MG63 (cell line): ENCODE measurements around the gene ELL2. TPM values are rescaled to one million over a fixed set of nuclear protein-coding genes. Genes with fewer than 3 reads are reported as not detected.
"Not testable (repeated sequence)": the region's sequence is repeated elsewhere in the genome, so short reads cannot be mapped to it uniquely, and the experiment has no call there.

ENCODE experiments used
- DNase-seq: peaks from one replicate; pipeline ENCODE4 v3.0.0-alpha.2; 2020
- H3K27me3 ChIP-seq: fragments of 250-450 bp; sonication (Bioruptor Pico); 2 replicates; pipeline ENCODE4 v1.5.1; 2020; ENCODE audit warnings: mild to moderate bottlenecking, moderate library complexity
- H3K36me3 ChIP-seq: fragments of 250-450 bp; sonication (Bioruptor Pico); 2 replicates; pipeline ENCODE4 v1.5.1; 2020; ENCODE audit warnings: mild to moderate bottlenecking, moderate library complexity
- H3K4me3 ChIP-seq: fragments of 250-450 bp; sonication (Bioruptor Pico); 2 replicates; pipeline ENCODE4 v1.5.1; 2020; ENCODE audit warnings: mild to moderate bottlenecking, moderate library complexity
- H3K9me3 ChIP-seq: fragments of 250-450 bp; sonication (Bioruptor Pico); 2 replicates; pipeline ENCODE4 v1.5.1; 2020; ENCODE audit warnings: mild to moderate bottlenecking, moderate library complexity
- total RNA-seq: library from RNA; depleted of rRNA; stranded (reverse); fragments of >200 nt; shearing (Covaris generic); gene quantifications from 2 replicates; pipeline ENCODE4 v1.2.3, GENCODE V29; 2014; ENCODE audit warnings: low replicate concordance

The ELL2 gene
- total RNA-seq, 1 experiment from 2014 or later, result 126 TPM

GRCh38 chr5:95908799-95909198 lies 52.9 kb downstream of the ELL2 start:
- Histone ChIP-seq H3K36me3 (peaks cover 97% of the 10 kb centered on the region), H3K4me3 (no peak overlapping the region), H3K9me3 (no peaks in the 10 kb centered on the region), H3K27me3 (no peaks in the 10 kb centered on the region)
- no peak for DNase-seq

DNA sequence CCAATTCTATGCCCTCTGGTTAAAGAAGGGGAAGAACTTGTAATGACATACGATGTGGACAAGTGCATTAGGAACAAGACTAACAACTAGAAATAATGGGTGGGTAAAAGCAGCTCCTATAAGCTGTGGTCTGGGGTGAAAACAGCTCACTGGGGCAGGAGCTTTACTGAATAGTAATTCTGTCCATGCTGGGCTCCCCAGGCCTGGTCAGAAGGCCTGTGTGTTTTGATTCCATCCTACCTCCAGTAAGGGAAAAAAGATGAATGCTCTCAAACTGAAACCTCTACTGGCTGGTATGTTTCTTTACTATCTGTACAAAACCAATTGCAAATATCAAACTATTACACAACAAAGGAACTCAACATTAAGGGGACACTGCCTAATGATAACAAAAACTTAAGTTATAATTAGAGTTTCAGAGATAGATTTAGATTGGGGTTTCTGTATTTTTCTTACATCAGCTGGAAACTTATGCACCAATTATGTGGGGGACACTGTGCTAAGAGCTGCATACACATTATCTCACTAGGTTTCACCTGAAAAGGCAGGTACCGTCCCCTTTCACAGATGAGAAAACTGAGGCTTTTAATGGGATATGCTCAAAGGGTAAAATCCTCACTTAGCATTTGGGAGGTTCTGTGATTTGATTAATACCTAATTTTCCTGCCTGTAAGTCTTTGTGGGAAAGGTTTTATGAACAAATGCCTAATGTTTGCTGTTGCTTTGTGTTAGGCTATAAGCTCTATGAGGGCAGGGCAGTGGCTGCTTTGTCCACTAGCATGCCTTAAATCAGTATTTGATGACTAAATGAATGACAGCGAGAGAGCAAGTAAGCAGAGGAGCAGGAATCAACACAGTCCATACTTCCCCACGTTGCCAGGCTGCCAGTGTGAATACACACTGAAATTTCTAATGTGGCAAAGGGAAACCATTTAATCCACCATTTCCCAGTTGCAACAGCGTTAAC lies 53.6 kb downstream of the ELL2 start:
- DNase-seq, result no peak
- H3K27me3 ChIP-seq, result no peaks in the 10 kb centered on the region
- peaks cover 96% of the 10 kb centered on the region for H3K36me3 ChIP-seq
- no peaks in the 10 kb centered on the region for H3K9me3 ChIP-seq
- no peak overlapping the region for H3K4me3 ChIP-seq

DNA sequence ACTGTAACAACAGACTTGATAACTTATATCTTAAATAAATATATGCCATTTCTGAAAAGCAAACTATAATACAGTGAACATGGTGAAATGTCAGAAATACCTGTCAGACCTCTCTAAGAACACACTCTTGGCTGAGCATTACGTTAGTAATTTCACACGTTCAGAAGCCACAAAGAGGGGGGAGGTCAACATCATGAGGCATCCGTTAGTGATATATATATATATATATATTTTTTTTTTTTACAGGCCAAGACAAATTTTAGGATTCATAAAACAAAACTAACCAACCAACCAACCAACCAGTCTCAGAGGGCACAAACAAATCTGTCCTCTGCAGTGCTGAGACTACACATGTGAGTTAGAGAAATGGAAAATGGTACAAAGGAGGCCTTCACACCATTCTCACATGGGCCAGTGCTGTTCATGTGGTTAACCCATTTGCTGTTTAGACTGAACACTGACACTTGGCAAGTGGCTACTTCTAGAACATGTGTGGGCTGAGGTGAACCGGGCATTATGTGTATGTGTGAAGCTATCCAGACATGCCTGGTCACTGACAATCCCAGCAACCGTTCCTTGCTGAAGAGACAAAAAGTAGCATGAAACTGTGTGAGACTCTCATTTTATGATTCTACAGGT lies 54.5 kb downstream of the ELL2 start:
- no peak overlapping the region for H3K4me3 ChIP-seq
- no peaks in the 10 kb centered on the region for H3K9me3 ChIP-seq
- DNase-seq, result no peak
- H3K27me3 ChIP-seq, result no peaks in the 10 kb centered on the region
- peaks cover 94% of the 10 kb centered on the region for H3K36me3 ChIP-seq

DNA sequence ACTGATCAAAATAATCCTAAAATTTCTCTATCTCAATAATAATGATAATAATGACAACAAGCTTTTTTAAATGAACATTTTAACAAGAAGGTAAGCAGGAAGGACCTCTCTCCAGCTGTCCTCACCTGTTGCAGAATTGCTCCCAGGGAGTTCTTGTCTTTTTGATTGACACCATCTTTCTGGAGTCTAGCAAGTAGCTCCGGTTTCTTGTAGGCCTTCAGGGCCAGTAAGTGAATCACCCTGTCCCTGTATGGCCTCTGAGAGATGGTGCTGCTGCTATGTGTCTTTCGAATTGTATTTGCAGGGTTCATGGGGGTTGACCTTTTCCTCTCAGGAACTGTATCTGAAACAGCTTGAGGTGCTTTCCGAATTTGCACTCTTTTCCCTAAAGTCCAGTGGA lies 55.3 kb downstream of the ELL2 start:
- not testable (repeated sequence) for H3K27me3 ChIP-seq, H3K4me3 ChIP-seq, DNase-seq, H3K9me3 ChIP-seq
- H3K36me3 ChIP-seq, result peaks cover 94% of the 10 kb centered on the region

DNA sequence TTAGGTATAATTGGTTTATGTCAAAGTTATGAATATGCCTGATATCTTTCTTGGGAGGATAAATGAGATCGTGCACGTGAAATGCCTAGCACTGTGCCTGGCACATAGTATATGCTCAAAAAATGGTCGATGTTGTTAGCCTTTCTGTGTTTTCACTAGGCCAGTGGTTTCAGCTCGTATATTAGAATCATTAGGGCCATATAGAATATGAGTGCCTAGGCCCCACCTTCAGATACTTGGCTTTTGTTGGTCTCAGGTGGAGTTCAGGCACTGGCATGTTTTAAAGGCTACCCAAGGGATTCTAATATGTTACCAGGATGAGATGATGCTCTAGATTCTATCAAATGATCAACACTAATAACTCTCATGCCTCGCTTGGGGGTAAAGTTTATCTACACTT lies 56.8 kb downstream of the ELL2 start:
- Histone ChIP-seq H3K4me3 (no peak overlapping the region), H3K36me3 (peaks cover 96% of the 10 kb centered on the region), H3K27me3 (no peaks in the 10 kb centered on the region), H3K9me3 (no peaks in the 10 kb centered on the region)
- no peak for DNase-seq

DNA sequence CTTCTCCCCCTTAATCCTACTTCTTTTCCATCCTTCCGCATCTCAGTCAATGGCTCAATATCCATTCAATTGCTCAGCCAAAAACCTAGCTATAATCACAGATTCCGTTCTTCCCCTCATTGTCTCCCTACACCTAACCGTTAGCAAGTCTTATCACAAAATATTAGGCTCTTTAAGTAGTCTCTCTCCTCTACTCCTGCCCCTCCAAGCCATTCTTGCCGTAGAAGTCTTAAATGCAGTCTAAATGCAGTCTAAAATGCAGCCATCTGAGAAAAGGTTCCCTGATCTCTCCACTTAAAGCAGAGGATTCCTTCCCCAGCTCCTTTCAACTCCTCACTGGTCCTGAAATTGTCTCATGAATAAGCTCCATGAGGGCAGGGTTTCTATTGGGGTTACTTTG lies 57.8 kb downstream of the ELL2 start:
- no peak for DNase-seq
- no peaks in the 10 kb centered on the region for H3K9me3 ChIP-seq
- H3K4me3 ChIP-seq, result no peak overlapping the region
- no peaks in the 10 kb centered on the region for H3K27me3 ChIP-seq
- H3K36me3 ChIP-seq, result peaks cover 96% of the 10 kb centered on the region

GRCh38 chr5:95901676-95902627 lies 59.7 kb downstream of the ELL2 start:
- Histone ChIP-seq H3K9me3 (no peaks in the 10 kb centered on the region), H3K4me3 (no peak overlapping the region), H3K27me3 (no peaks in the 10 kb centered on the region), H3K36me3 (peaks cover 97% of the 10 kb centered on the region)
- peak; percentile 80 for DNase-seq

- Histone ChIP-seq H3K36me3 (peaks cover 97% of the 10 kb centered on the region), H3K4me3 (no peak overlapping the region), H3K9me3 (no peaks in the 10 kb centered on the region), H3K27me3 (no peaks in the 10 kb centered on the region)
- DNase-seq, result peak; percentile 60
These were observed 61.2 kb downstream of the ELL2 start for GRCh38 chr5:95900383-95900958.

- Histone ChIP-seq H3K27me3 (no peaks in the 10 kb centered on the region), H3K4me3 (no peak overlapping the region), H3K9me3 (no peaks in the 10 kb centered on the region), H3K36me3 (peaks cover 97% of the 10 kb centered on the region)
- DNase-seq, result no peak
These were observed 61.8 kb downstream of the ELL2 start for GRCh38 chr5:95899829-95900228.

GRCh38 chr5:95899006-95899405 lies 62.6 kb downstream of the ELL2 start:
- Histone ChIP-seq H3K27me3 (no peaks in the 10 kb centered on the region), H3K36me3 (peaks cover 97% of the 10 kb centered on the region), H3K9me3 (no peaks in the 10 kb centered on the region), H3K4me3 (no peak overlapping the region)
- DNase-seq, result no peak

GRCh38 chr5:95895771-95896170 lies 65.9 kb downstream of the ELL2 start:
- Histone ChIP-seq H3K4me3 (no peak overlapping the region), H3K9me3 (no peaks in the 10 kb centered on the region), H3K27me3 (no peaks in the 10 kb centered on the region), H3K36me3 (peaks cover 100% of the 10 kb centered on the region)
- no peak for DNase-seq

DNA sequence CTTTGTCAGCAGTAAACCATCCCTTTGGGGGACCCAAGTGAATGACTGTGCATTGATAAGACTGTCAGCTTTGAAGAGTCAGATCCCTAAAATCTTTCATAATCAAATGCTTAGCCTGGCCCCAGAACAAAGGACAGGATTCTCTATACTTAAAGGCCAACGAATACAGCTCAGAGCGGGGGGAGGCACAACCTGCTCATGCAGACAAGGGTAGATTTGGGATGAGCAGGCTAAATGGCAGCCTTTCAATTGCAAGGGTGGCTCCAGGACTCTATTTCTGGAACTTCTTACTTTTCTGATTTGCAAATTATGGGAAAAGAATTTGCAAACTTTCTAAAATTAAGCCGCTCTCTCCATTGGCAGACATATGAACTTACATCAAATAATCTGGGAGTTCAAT lies 66.4 kb downstream of the ELL2 start:
- peaks cover 100% of the 10 kb centered on the region for H3K36me3 ChIP-seq
- no peak overlapping the region for H3K4me3 ChIP-seq
- no peaks in the 10 kb centered on the region for H3K9me3 ChIP-seq
- H3K27me3 ChIP-seq, result no peaks in the 10 kb centered on the region
- no peak for DNase-seq

GRCh38 chr5:95892784-95893354 lies 68.8 kb downstream of the ELL2 start:
- Histone ChIP-seq H3K36me3 (peaks cover 99% of the 10 kb centered on the region), H3K4me3 (no peak overlapping the region), H3K27me3 (no peaks in the 10 kb centered on the region), H3K9me3 (no peaks in the 10 kb centered on the region)
- DNase-seq, result peak; percentile 57

DNA sequence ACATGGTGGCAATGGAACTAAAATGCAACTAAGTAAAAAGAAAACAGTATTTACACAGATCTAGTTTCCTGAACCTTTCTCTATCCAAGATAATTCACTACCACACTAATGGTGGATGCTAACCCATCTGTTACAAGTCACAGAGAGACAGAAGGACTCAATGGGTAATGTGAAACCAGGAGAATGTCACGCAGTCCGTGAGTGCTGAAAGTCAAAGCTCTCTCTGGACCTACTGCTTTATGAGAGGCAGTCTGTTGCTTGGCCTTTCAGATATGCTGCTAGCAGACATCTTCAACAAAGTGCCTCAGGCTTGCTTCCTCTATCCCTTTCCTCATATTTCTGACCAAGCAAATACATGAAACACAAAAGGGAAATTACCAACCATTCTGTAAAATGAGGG lies 70.2 kb downstream of the ELL2 start:
- DNase-seq, result no peak
- peaks cover 97% of the 10 kb centered on the region for H3K36me3 ChIP-seq
- no peaks in the 10 kb centered on the region for H3K9me3 ChIP-seq
- no peaks in the 10 kb centered on the region for H3K27me3 ChIP-seq
- no peak overlapping the region for H3K4me3 ChIP-seq

- Histone ChIP-seq H3K36me3 (peaks cover 97% of the 10 kb centered on the region), H3K27me3 (no peaks in the 10 kb centered on the region), H3K4me3 (no peak overlapping the region), H3K9me3 (no peaks in the 10 kb centered on the region)
- no peak for DNase-seq
These were observed 72.6 kb downstream of the ELL2 start for GRCh38 chr5:95889076-95889475.

- H3K27me3 ChIP-seq, result no peaks in the 10 kb centered on the region
- no peaks in the 10 kb centered on the region for H3K9me3 ChIP-seq
- no peak overlapping the region for H3K4me3 ChIP-seq
- DNase-seq, result no peak
- H3K36me3 ChIP-seq, result peaks cover 97% of the 10 kb centered on the region
These were observed 73.7 kb downstream of the ELL2 start for GRCh38 chr5:95887977-95888376.
